VCaP (cell line): ENCODE data around the gene SYNGR1.
"Not testable (repeated sequence)": the region's sequence is repeated elsewhere in the genome, so short reads cannot be mapped to it uniquely, and the experiment has no call there.

Source experiments
- H3K27ac ChIP-seq: fragments of 450-650 bp; 2 replicates; pipeline ENCODE4 v1.5.1; 2017
- CTCF ChIP-seq: fragments of 450-650 bp; conservative IDR thresholded peaks from 2 replicates; pipeline ENCODE4 v1.5.1; 2017; ENCODE audit warnings: mild to moderate bottlenecking, moderate library complexity

SYNGR1 gene

GRCh38 chr22:39332441-39333064 lies 17.2 kb upstream of the SYNGR1 start:
- peak overlapping the region; percentile 60 for H3K27ac ChIP-seq
- no peak for TF ChIP-seq CTCF

- TF ChIP-seq CTCF, result no peak
- H3K27ac ChIP-seq, result no peak overlapping the region
These were observed 13.4 kb upstream of the SYNGR1 start for GRCh38 chr22:39336411-39336810.

GRCh38 chr22:39339775-39340174 lies 10.0 kb upstream of the SYNGR1 start:
- not testable (repeated sequence) for H3K27ac ChIP-seq

GRCh38 chr22:39341179-39341578 lies 8.6 kb upstream of the SYNGR1 start:
- H3K27ac ChIP-seq, result no peak overlapping the region
- no peak for TF ChIP-seq CTCF

- peak; percentile 89 for TF ChIP-seq CTCF
- no peak overlapping the region; the same call in 1 of the 2 replicates for H3K27ac ChIP-seq
These were observed 6.3 kb upstream of the SYNGR1 start for GRCh38 chr22:39343259-39344045.

- no peak overlapping the region; the same call in 1 of the 2 replicates for H3K27ac ChIP-seq
- TF ChIP-seq CTCF, result no peak
These were observed 5.8 kb upstream of the SYNGR1 start for GRCh38 chr22:39344046-39344390.

GRCh38 chr22:39345231-39345630 lies 4.6 kb upstream of the SYNGR1 start:
- no peak for TF ChIP-seq CTCF
- no peak overlapping the region for H3K27ac ChIP-seq

GRCh38 chr22:39348909-39349505 lies 784 bp upstream of the SYNGR1 start:
- TF ChIP-seq CTCF, result no peak
- peak overlapping the region; percentile 61; the same call in 1 of the 2 replicates for H3K27ac ChIP-seq
